HepG2 (cell line): ENCODE data around the gene OSBPL8.

Source experiments
- CBX5 ChIP-seq: sonication (generic); formaldehyde crosslinking; IDR thresholded peaks from 2 replicates; pipeline ENCODE4 v1.4.0; 2020; ENCODE audit warnings: missing genetic modification reagents, borderline replicate concordance
- ESRRA ChIP-seq: sonication (generic); formaldehyde crosslinking; IDR thresholded peaks from 2 replicates; pipeline ENCODE4 v1.5.1; 2020; ENCODE audit warnings: mild to moderate bottlenecking, low read depth, missing genetic modification reagents
- KDM5A ChIP-seq: fragments of 200-600 bp; sonication (generic); IDR thresholded peaks from 2 replicates; pipeline ENCODE4 v1.7.0; 2018; ENCODE audit warnings: antibody characterized with exemption, mild to moderate bottlenecking, low read length, borderline replicate concordance
- RBAK ChIP-seq: sonication (generic); formaldehyde crosslinking; IDR thresholded peaks from 2 replicates; pipeline ENCODE4 v1.5.1; 2020; ENCODE audit warnings: mild to moderate bottlenecking, missing genetic modification reagents
- RELA ChIP-seq: sonication (generic); formaldehyde crosslinking; IDR thresholded peaks from 2 replicates; pipeline ENCODE4 v1.4.0; 2020; ENCODE audit warnings: missing genetic modification reagents
- SPEN ChIP-seq: sonication (generic); formaldehyde crosslinking; IDR thresholded peaks from 2 replicates; pipeline ENCODE4 v1.5.1; 2020; ENCODE audit warnings: low read depth, mild to moderate bottlenecking, missing genetic modification reagents
- TF ChIP-seq, protein P1 (sequence below): sonication (generic); formaldehyde crosslinking; IDR thresholded peaks from 2 replicates; pipeline ENCODE4 v1.5.0; 2020; ENCODE audit warnings: mild to moderate bottlenecking, missing genetic modification reagents, moderate library complexity
- TF ChIP-seq, protein P2 (sequence below): sonication (generic); formaldehyde crosslinking; IDR thresholded peaks from 2 replicates; pipeline ENCODE4 v1.4.0; 2020; ENCODE audit warnings: missing genetic modification reagents
- TF ChIP-seq, protein P3 (sequence below): fragments of 450-650 bp; IDR thresholded peaks from 2 replicates; pipeline ENCODE4 v1.6.1; 2017
- TF ChIP-seq, protein P4 (sequence below): sonication (generic); formaldehyde crosslinking; IDR thresholded peaks from 2 replicates; pipeline ENCODE4 v1.8.1; 2022; ENCODE audit warnings: mild to moderate bottlenecking, missing genetic modification reagents

DNA sequence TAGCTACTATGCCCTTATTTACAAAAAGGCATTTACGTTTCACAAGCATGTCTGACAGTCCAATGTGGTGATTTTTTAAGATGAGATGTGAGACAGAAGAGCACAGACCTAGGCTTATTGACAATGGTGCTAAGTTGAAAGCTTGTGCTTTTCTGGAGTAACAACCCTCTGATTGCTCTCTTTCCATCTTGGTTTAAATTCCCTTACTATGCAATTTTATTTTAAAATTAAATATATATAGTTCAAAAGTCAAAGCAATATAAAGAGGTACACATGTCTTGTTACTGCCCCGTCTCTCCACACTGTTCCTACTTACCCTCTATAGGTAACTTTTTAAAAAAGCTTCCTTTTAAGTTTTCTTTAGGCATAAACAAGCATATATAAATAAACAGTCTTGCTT lies 172.0 kb downstream of the OSBPL8 start:
- TF ChIP-seq, protein P1, sequence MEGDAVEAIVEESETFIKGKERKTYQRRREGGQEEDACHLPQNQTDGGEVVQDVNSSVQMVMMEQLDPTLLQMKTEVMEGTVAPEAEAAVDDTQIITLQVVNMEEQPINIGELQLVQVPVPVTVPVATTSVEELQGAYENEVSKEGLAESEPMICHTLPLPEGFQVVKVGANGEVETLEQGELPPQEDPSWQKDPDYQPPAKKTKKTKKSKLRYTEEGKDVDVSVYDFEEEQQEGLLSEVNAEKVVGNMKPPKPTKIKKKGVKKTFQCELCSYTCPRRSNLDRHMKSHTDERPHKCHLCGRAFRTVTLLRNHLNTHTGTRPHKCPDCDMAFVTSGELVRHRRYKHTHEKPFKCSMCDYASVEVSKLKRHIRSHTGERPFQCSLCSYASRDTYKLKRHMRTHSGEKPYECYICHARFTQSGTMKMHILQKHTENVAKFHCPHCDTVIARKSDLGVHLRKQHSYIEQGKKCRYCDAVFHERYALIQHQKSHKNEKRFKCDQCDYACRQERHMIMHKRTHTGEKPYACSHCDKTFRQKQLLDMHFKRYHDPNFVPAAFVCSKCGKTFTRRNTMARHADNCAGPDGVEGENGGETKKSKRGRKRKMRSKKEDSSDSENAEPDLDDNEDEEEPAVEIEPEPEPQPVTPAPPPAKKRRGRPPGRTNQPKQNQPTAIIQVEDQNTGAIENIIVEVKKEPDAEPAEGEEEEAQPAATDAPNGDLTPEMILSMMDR (CRISPR knock-in tag), result no peak
- TF ChIP-seq RBAK (CRISPR knock-in tag) (no peak), KDM5A (no peak), ESRRA (CRISPR knock-in tag) (no peak), RELA (CRISPR knock-in tag) (no peak), CBX5 (CRISPR knock-in tag) (no peak), SPEN (CRISPR knock-in tag) (no peak)
- TF ChIP-seq, protein P2, sequence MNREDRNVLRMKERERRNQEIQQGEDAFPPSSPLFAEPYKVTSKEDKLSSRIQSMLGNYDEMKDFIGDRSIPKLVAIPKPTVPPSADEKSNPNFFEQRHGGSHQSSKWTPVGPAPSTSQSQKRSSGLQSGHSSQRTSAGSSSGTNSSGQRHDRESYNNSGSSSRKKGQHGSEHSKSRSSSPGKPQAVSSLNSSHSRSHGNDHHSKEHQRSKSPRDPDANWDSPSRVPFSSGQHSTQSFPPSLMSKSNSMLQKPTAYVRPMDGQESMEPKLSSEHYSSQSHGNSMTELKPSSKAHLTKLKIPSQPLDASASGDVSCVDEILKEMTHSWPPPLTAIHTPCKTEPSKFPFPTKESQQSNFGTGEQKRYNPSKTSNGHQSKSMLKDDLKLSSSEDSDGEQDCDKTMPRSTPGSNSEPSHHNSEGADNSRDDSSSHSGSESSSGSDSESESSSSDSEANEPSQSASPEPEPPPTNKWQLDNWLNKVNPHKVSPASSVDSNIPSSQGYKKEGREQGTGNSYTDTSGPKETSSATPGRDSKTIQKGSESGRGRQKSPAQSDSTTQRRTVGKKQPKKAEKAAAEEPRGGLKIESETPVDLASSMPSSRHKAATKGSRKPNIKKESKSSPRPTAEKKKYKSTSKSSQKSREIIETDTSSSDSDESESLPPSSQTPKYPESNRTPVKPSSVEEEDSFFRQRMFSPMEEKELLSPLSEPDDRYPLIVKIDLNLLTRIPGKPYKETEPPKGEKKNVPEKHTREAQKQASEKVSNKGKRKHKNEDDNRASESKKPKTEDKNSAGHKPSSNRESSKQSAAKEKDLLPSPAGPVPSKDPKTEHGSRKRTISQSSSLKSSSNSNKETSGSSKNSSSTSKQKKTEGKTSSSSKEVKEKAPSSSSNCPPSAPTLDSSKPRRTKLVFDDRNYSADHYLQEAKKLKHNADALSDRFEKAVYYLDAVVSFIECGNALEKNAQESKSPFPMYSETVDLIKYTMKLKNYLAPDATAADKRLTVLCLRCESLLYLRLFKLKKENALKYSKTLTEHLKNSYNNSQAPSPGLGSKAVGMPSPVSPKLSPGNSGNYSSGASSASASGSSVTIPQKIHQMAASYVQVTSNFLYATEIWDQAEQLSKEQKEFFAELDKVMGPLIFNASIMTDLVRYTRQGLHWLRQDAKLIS (CRISPR knock-in tag), result no peak
- TF ChIP-seq, protein P3, sequence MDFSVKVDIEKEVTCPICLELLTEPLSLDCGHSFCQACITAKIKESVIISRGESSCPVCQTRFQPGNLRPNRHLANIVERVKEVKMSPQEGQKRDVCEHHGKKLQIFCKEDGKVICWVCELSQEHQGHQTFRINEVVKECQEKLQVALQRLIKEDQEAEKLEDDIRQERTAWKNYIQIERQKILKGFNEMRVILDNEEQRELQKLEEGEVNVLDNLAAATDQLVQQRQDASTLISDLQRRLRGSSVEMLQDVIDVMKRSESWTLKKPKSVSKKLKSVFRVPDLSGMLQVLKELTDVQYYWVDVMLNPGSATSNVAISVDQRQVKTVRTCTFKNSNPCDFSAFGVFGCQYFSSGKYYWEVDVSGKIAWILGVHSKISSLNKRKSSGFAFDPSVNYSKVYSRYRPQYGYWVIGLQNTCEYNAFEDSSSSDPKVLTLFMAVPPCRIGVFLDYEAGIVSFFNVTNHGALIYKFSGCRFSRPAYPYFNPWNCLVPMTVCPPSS, result no peak
- TF ChIP-seq, protein P4, sequence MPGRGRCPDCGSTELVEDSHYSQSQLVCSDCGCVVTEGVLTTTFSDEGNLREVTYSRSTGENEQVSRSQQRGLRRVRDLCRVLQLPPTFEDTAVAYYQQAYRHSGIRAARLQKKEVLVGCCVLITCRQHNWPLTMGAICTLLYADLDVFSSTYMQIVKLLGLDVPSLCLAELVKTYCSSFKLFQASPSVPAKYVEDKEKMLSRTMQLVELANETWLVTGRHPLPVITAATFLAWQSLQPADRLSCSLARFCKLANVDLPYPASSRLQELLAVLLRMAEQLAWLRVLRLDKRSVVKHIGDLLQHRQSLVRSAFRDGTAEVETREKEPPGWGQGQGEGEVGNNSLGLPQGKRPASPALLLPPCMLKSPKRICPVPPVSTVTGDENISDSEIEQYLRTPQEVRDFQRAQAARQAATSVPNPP (CRISPR knock-in tag), result no peak
